ENCODE measurements around the gene CALML4.

CALML4 gene

DNA sequence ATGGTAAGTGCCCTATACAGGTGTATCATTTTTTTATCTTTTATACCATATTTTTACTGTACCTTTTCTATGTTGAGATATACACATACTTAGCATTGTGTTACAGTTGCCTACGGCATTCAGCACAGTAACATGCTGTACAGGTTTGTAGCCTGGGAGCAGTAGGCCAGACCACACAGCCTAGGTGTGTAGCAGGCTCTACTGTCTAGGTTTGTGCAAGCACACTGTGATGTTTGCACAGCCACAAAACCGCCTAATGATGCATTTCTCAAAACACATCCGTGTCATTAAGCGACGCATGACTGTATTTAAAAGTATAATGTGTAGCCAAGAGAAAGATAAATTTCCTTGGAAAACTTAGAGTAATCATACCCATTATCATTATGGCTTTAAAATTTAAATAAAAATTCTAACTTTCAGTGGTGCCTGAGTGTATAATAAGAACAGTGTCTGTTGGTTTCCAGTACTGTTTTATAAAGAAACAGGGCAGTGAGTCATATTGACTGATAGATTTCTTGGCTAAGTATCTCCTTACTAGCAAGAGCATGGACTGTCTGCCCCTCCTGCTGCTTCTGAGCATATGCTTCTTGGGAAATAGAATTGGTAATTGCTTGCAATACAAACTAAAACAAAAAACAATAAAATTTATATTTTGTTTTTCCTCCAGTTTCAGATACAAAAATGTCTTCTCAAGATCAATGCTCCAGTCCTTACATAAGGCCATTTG is 18.3 kb downstream of the CALML4 start:
- H3K27me3 ChIP-seq (ENCODE audit: insufficient read depth, low read depth, severe bottlenecking), result no peaks in the 10 kb centered on the region
- H3K27ac ChIP-seq, result no peak overlapping the region
- TF ChIP-seq, protein P1, sequence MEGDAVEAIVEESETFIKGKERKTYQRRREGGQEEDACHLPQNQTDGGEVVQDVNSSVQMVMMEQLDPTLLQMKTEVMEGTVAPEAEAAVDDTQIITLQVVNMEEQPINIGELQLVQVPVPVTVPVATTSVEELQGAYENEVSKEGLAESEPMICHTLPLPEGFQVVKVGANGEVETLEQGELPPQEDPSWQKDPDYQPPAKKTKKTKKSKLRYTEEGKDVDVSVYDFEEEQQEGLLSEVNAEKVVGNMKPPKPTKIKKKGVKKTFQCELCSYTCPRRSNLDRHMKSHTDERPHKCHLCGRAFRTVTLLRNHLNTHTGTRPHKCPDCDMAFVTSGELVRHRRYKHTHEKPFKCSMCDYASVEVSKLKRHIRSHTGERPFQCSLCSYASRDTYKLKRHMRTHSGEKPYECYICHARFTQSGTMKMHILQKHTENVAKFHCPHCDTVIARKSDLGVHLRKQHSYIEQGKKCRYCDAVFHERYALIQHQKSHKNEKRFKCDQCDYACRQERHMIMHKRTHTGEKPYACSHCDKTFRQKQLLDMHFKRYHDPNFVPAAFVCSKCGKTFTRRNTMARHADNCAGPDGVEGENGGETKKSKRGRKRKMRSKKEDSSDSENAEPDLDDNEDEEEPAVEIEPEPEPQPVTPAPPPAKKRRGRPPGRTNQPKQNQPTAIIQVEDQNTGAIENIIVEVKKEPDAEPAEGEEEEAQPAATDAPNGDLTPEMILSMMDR (IDR thresholded peaks at IDR 0.05; ENCODE audit: low read depth, low read length), result no peak
- no peak for DNase-seq
- no peaks in the 10 kb centered on the region for H3K9me3 ChIP-seq (ENCODE audit: severe bottlenecking)
- no peak overlapping the region for H3K4me3 ChIP-seq (ENCODE audit: low read depth, low read length)
- H3K36me3 ChIP-seq, result peaks cover 57% of the 10 kb centered on the region

- no peak overlapping the region for H3K27ac ChIP-seq
- H3K27me3 ChIP-seq (ENCODE audit: insufficient read depth, low read depth, severe bottlenecking), result no peaks in the 10 kb centered on the region
- TF ChIP-seq, protein P1 (IDR thresholded peaks at IDR 0.05; ENCODE audit: low read depth, low read length), result no peak
- H3K36me3 ChIP-seq, result peaks cover 57% of the 10 kb centered on the region
- no peak overlapping the region for H3K4me3 ChIP-seq (ENCODE audit: low read depth, low read length)
- no peaks in the 10 kb centered on the region for H3K9me3 ChIP-seq (ENCODE audit: severe bottlenecking)
- DNase-seq, result no peak
Measured at GRCh38 chr15:68184616-68185480, 20.3 kb downstream of the CALML4 start.

DNA sequence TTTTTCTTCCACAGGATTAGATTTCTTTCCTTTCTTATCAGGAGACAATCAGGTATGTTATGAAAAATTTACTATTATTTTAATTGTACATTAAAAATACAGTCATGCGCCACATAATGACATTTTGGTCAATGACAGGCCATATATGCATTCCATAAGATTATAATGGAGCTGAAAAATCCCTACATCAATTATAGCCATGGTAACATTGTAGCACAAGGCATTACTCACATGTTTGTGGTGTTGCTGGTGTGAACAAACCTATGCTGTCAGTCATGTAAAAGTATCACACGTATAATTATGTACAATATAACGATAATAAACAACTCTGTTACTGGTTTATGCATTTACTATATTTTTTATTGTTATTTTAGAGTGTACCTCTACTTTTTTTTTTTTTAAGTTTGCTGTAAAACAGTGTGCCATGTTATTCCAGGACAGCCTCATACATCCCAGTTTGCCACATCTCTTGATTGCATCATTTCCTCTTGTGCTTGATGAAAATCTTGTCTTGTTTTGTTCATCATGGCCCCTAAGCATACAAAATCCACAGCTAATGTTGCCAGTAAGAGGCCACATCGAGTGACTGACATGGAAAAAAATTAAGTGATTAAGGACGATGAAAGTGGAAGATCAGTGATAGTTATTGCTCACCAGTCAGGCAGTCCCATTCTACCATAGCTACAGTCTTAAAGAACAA is 21.4 kb downstream of the CALML4 start:
- Histone ChIP-seq H3K27me3 (ENCODE audit: insufficient read depth, low read depth, severe bottlenecking) (no peaks in the 10 kb centered on the region), H3K27ac (no peak overlapping the region), H3K4me3 (ENCODE audit: low read depth, low read length) (no peak overlapping the region), H3K36me3 (peaks cover 57% of the 10 kb centered on the region), H3K9me3 (ENCODE audit: severe bottlenecking) (no peaks in the 10 kb centered on the region)
- no peak for DNase-seq
- TF ChIP-seq, protein P1 (IDR thresholded peaks at IDR 0.05; ENCODE audit: low read depth, low read length), result no peak

- H3K27me3 ChIP-seq (ENCODE audit: insufficient read depth, low read depth, severe bottlenecking), result no peaks in the 10 kb centered on the region
- no peak overlapping the region for H3K4me3 ChIP-seq (ENCODE audit: low read depth, low read length)
- H3K36me3 ChIP-seq, result peaks cover 44% of the 10 kb centered on the region
- no peak overlapping the region for H3K27ac ChIP-seq
- H3K9me3 ChIP-seq (ENCODE audit: severe bottlenecking), result no peaks in the 10 kb centered on the region
- no peak for DNase-seq
- TF ChIP-seq, protein P1 (IDR thresholded peaks at IDR 0.05; ENCODE audit: low read depth, low read length), result no peak
Measured at GRCh38 chr15:68177742-68178141, 27.4 kb downstream of the CALML4 start.

DNA sequence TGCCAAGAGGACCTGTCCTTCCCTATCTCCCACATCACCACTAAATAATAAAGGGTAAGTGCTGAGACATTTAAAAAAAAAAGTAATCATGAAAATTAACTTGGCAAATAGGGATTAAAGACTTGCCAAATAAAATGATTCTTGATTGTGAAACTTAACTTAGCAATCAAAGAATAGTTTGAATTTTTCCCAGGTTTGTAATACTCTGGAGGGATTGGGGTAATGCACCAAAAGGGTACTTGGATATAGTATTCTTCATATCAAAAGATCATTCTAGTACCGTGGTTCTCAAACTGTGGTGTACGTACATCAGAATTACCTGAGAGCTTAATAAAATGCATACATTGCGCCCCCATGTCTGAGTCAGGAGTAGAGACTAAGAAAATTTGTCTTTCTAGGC is 28.5 kb downstream of the CALML4 start:
- H3K36me3 ChIP-seq, result peaks cover 36% of the 10 kb centered on the region
- H3K27me3 ChIP-seq (ENCODE audit: insufficient read depth, low read depth, severe bottlenecking), result no peaks in the 10 kb centered on the region
- TF ChIP-seq, protein P1 (IDR thresholded peaks at IDR 0.05; ENCODE audit: low read depth, low read length), result no peak
- no peak overlapping the region for H3K27ac ChIP-seq
- no peak overlapping the region for H3K4me3 ChIP-seq (ENCODE audit: low read depth, low read length)
- no peaks in the 10 kb centered on the region for H3K9me3 ChIP-seq (ENCODE audit: severe bottlenecking)
- no peak for DNase-seq
